ENCODE data around the gene NRL.
A peak's percentile ranks its signal among the peaks of the same experiment; 100 is the strongest.
"Not testable (repeated sequence)": the region's sequence is repeated elsewhere in the genome, so short reads cannot be mapped to it uniquely, and the experiment has no call there.

NRL gene

GRCh38 chr14:24127673-24128072 is 12.9 kb upstream of the NRL start:
- no peak for DNase-seq (ENCODE audit: low read depth in 4 of 4, low spot score in 1 of 4)

- no peak for DNase-seq (ENCODE audit: low read depth in 4 of 4, low spot score in 1 of 4)
These were observed 12.2 kb upstream of the NRL start for GRCh38 chr14:24126939-24127338.

- DNase-seq (ENCODE audit: low read depth in 4 of 4, low spot score in 1 of 4), result no peak
These were observed 9.0 kb upstream of the NRL start for GRCh38 chr14:24123424-24124417.

- no peak for DNase-seq (ENCODE audit: low read depth in 4 of 4, low spot score in 1 of 4)
These were observed 8.1 kb upstream of the NRL start for GRCh38 chr14:24122898-24123297.

GRCh38 chr14:24122416-24122815 is 7.7 kb upstream of the NRL start:
- no peak for DNase-seq (ENCODE audit: low read depth in 4 of 4, low spot score in 1 of 4)

- no peak for DNase-seq (ENCODE audit: low read depth in 4 of 4, low spot score in 1 of 4)
These were observed 6.5 kb upstream of the NRL start for GRCh38 chr14:24121210-24121609.

GRCh38 chr14:24119691-24120090 is 4.9 kb upstream of the NRL start:
- no peak for DNase-seq (ENCODE audit: low read depth in 4 of 4, low spot score in 1 of 4)

- no peak for DNase-seq (ENCODE audit: low read depth in 4 of 4, low spot score in 1 of 4)
These were observed 2.4 kb upstream of the NRL start for GRCh38 chr14:24117179-24117578.

GRCh38 chr14:24116128-24116814 is 1.5 kb upstream of the NRL start:
- no peak for DNase-seq (ENCODE audit: low read depth in 4 of 4, low spot score in 1 of 4)

- no peak for DNase-seq (ENCODE audit: low read depth in 4 of 4, low spot score in 1 of 4)
These were observed 826 bp upstream of the NRL start for GRCh38 chr14:24115422-24116127.

GRCh38 chr14:24113801-24114531 is 783 bp downstream of the NRL start:
- peak in 2 of 4 experiments; percentile 62 to 74 for DNase-seq (ENCODE audit: low read depth in 4 of 4, low spot score in 1 of 4)

GRCh38 chr14:24113379-24113800 is 1.4 kb downstream of the NRL start:
- no peak for DNase-seq (ENCODE audit: low read depth in 4 of 4, low spot score in 1 of 4)

- DNase-seq (ENCODE audit: low read depth in 4 of 4, low spot score in 1 of 4), result no peak
These were observed 4.2 kb downstream of the NRL start for GRCh38 chr14:24110523-24110922.

- no peak for DNase-seq (ENCODE audit: low read depth in 4 of 4, low spot score in 1 of 4)
These were observed 4.7 kb downstream of the NRL start for GRCh38 chr14:24110060-24110459.

GRCh38 chr14:24108336-24108874 is 6.3 kb downstream of the NRL start:
- DNase-seq (ENCODE audit: low read depth in 4 of 4, low spot score in 1 of 4), result no peak

GRCh38 chr14:24106672-24107271 is 8.0 kb downstream of the NRL start:
- no peak for DNase-seq (ENCODE audit: low read depth in 4 of 4, low spot score in 1 of 4)

GRCh38 chr14:24105609-24106239 is 9.0 kb downstream of the NRL start:
- DNase-seq (ENCODE audit: low read depth in 4 of 4, low spot score in 1 of 4), result not testable (repeated sequence)

GRCh38 chr14:24103451-24103850 is 11.3 kb downstream of the NRL start:
- DNase-seq (ENCODE audit: low read depth in 4 of 4, low spot score in 1 of 4), result no peak

- DNase-seq (ENCODE audit: low read depth in 4 of 4, low spot score in 1 of 4), result no peak
These were observed 12.2 kb downstream of the NRL start for GRCh38 chr14:24102357-24103048.
